ENCODE results near the gene ANXA2.

Gene ANXA2

GRCh38 chr15:60315878-60316277 lies 81.9 kb downstream of the ANXA2 start:
- H3K27ac Mint-ChIP-seq: no peak overlapping the region
- H3K9me3 Mint-ChIP-seq: peaks cover 11% of the 10 kb centered on the region
- H3K4me1 Mint-ChIP-seq (ENCODE audit: low read depth): peaks cover 2% of the 10 kb centered on the region
- DNase-seq: no peak
- H3K36me3 Mint-ChIP-seq (ENCODE audit: low read depth): no peaks in the 10 kb centered on the region
- H3K4me3 Mint-ChIP-seq: no peak overlapping the region
- peaks cover 14% of the 10 kb centered on the region for H3K27me3 Mint-ChIP-seq

- H3K27me3 Mint-ChIP-seq: peaks cover 19% of the 10 kb centered on the region
- H3K9me3 Mint-ChIP-seq: peaks cover 11% of the 10 kb centered on the region
- H3K4me1 Mint-ChIP-seq (ENCODE audit: low read depth): peaks cover 2% of the 10 kb centered on the region
- H3K4me3 Mint-ChIP-seq: no peak overlapping the region
- no peak for DNase-seq
- H3K36me3 Mint-ChIP-seq (ENCODE audit: low read depth): no peaks in the 10 kb centered on the region
- H3K27ac Mint-ChIP-seq: no peak overlapping the region
These were observed 83.9 kb downstream of the ANXA2 start for GRCh38 chr15:60313906-60314305.

GRCh38 chr15:60307034-60307433 lies 90.8 kb downstream of the ANXA2 start:
- H3K27me3 Mint-ChIP-seq: peaks cover 31% of the 10 kb centered on the region
- H3K9me3 Mint-ChIP-seq: no peaks in the 10 kb centered on the region
- H3K4me3 Mint-ChIP-seq: no peak overlapping the region
- H3K27ac Mint-ChIP-seq: no peak overlapping the region
- no peak for DNase-seq
- no peaks in the 10 kb centered on the region for H3K36me3 Mint-ChIP-seq (ENCODE audit: low read depth)
- no peaks in the 10 kb centered on the region for H3K4me1 Mint-ChIP-seq (ENCODE audit: low read depth)

- H3K27ac Mint-ChIP-seq: no peak overlapping the region
- no peaks in the 10 kb centered on the region for H3K9me3 Mint-ChIP-seq
- H3K4me1 Mint-ChIP-seq (ENCODE audit: low read depth): no peaks in the 10 kb centered on the region
- H3K4me3 Mint-ChIP-seq: no peak overlapping the region
- H3K27me3 Mint-ChIP-seq: peaks cover 10% of the 10 kb centered on the region
- H3K36me3 Mint-ChIP-seq (ENCODE audit: low read depth): no peaks in the 10 kb centered on the region
- no peak for DNase-seq
These were observed 96.8 kb downstream of the ANXA2 start for GRCh38 chr15:60301024-60301423.

- H3K4me3 Mint-ChIP-seq: no peak overlapping the region
These were observed 98.2 kb downstream of the ANXA2 start for GRCh38 chr15:60299452-60300047.

More at GRCh38 chr15:60299452-60300047, 98.2 kb downstream of the ANXA2 start:
- Mint-ChIP-seq H3K4me1 (ENCODE audit: low read depth) (no peaks in the 10 kb centered on the region), H3K27ac (no peak overlapping the region), H3K27me3 (peaks cover 9% of the 10 kb centered on the region), H3K36me3 (ENCODE audit: low read depth) (no peaks in the 10 kb centered on the region), H3K9me3 (no peaks in the 10 kb centered on the region)
- no peak for DNase-seq

All from activated T-cell treated with anti-CD3 and anti-CD28 coated beads, Interleukin-2, amount 50 U/mL, for 24 hours (primary cell).